Measurements from ENCODE around the gene SUCLG1. TPM values are rescaled to one million over a fixed set of nuclear protein-coding genes. Genes with fewer than 3 reads are reported as not detected.

SUCLG1 gene
- total RNA-seq, 1 donor from 2014 or later = 40.2 TPM

DNA sequence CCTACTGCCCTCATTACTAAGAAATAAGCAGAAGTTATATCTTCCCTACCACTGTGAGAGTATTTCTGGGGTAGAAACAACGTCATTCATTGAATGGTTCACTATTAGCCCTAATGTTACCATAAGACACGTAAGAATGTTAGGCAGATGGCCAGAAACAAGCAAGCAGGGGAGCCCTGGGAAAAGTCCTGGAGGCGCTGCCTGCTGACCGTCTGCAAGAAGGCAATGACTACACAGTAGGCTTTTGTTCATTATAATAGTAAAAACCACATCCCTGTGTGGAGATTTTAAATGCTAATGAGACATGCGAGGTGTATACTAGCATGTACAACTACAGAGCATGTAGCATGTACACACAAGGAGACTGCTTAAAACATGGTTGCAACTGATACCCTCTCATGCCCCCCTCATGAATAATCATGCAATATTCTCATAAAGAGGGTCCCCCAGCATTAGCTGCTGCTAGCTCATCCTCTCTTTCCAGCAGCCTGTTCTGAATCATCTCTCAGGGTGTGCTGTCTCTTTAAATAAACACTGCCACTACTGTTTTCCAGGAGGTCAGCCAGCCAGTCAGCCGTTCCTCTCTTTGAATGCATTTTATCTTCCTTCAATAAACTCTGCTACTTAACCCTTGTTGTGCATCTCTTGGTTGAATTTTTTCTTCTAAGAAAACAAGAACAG is 23.6 kb downstream of the SUCLG1 start:
- Histone ChIP-seq H3F3A (ENCODE audit: low read depth) (no peaks in the 10 kb centered on the region), H3K36me3 (peaks cover 6% of the 10 kb centered on the region), H3K9ac (no peak overlapping the region), H4K20me1 (ENCODE audit: low read depth) (no peaks in the 10 kb centered on the region), H3K9me3 (ENCODE audit: low read depth) (no peaks in the 10 kb centered on the region), H3K4me3 (no peak overlapping the region), H3K4me2 (peak overlapping the region; percentile 28), H3K27ac (no peak overlapping the region), H3K4me1 (peaks cover 12% of the 10 kb centered on the region), H3K27me3 (no peaks in the 10 kb centered on the region), H2AFZ (replicated peaks) (no peak overlapping the region), H3K79me2 (ENCODE audit: low read depth) (no peaks in the 10 kb centered on the region)
- Mint-ChIP-seq H3K4me3 (no peak overlapping the region), H3K4me1 (peaks cover 22% of the 10 kb centered on the region), H3K9me3 (peaks cover 3% of the 10 kb centered on the region), H3K27ac (peak overlapping the region; percentile 5), H3K36me3 (peaks cover 49% of the 10 kb centered on the region), H3K27me3 (ENCODE audit: insufficient read depth, low read depth) (no peaks in the 10 kb centered on the region)
- no peak for TF ChIP-seq EZH2phosphoT487 (IDR thresholded peaks at IDR 0.05)
- TF ChIP-seq EZH2 (IDR thresholded peaks at IDR 0.05) = no peak
- TF ChIP-seq, protein P1, sequence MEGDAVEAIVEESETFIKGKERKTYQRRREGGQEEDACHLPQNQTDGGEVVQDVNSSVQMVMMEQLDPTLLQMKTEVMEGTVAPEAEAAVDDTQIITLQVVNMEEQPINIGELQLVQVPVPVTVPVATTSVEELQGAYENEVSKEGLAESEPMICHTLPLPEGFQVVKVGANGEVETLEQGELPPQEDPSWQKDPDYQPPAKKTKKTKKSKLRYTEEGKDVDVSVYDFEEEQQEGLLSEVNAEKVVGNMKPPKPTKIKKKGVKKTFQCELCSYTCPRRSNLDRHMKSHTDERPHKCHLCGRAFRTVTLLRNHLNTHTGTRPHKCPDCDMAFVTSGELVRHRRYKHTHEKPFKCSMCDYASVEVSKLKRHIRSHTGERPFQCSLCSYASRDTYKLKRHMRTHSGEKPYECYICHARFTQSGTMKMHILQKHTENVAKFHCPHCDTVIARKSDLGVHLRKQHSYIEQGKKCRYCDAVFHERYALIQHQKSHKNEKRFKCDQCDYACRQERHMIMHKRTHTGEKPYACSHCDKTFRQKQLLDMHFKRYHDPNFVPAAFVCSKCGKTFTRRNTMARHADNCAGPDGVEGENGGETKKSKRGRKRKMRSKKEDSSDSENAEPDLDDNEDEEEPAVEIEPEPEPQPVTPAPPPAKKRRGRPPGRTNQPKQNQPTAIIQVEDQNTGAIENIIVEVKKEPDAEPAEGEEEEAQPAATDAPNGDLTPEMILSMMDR (IDR thresholded peaks at IDR 0.05) = no peak
- no peak for DNase-seq (ENCODE audit: low spot score)

DNA sequence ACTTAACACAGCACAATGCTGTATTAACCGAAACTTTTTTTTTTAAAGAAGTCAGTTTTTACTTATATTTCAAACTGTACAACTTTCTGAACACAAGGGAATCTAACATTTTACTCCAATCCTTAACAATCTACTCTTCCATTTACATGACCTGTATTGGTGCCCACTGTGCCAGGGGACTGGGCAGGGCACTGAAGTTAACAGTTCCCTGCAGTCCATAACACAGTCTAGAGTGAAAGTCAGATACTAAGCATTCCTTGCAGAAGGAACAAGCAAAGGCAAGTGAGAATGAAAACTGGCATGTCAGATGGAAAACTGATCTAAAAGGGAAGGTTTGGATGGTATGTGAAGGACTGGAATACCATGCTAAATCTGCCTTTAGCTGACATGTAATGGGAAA is 29.8 kb downstream of the SUCLG1 start:
- H3K4me3 ChIP-seq = no peak overlapping the region
- H3K9me3 ChIP-seq (ENCODE audit: low read depth) = no peaks in the 10 kb centered on the region
- H3K4me1 ChIP-seq = no peaks in the 10 kb centered on the region
- no peak overlapping the region for H3K4me3 Mint-ChIP-seq
- no peaks in the 10 kb centered on the region for H4K20me1 ChIP-seq (ENCODE audit: low read depth)
- H3K27ac Mint-ChIP-seq = no peak overlapping the region
- peaks cover under 1% of the 10 kb centered on the region for H3K27me3 Mint-ChIP-seq (ENCODE audit: insufficient read depth, low read depth)
- no peaks in the 10 kb centered on the region for H3K27me3 ChIP-seq
- H3K36me3 ChIP-seq = peaks cover 4% of the 10 kb centered on the region
- no peak overlapping the region for H3K9ac ChIP-seq
- peaks cover 33% of the 10 kb centered on the region for H3K36me3 Mint-ChIP-seq
- H3K4me1 Mint-ChIP-seq = peaks cover 7% of the 10 kb centered on the region
- no peak overlapping the region for H3K27ac ChIP-seq
- no peak overlapping the region for H3K4me2 ChIP-seq
- no peak overlapping the region for H2AFZ ChIP-seq (replicated peaks)
- H3K79me2 ChIP-seq (ENCODE audit: low read depth) = no peaks in the 10 kb centered on the region
- no peaks in the 10 kb centered on the region for H3F3A ChIP-seq (ENCODE audit: low read depth)
- H3K9me3 Mint-ChIP-seq = peaks cover 3% of the 10 kb centered on the region
- no peak for DNase-seq (ENCODE audit: low spot score)
- TF ChIP-seq, protein P1 (IDR thresholded peaks at IDR 0.05) = no peak

DNA sequence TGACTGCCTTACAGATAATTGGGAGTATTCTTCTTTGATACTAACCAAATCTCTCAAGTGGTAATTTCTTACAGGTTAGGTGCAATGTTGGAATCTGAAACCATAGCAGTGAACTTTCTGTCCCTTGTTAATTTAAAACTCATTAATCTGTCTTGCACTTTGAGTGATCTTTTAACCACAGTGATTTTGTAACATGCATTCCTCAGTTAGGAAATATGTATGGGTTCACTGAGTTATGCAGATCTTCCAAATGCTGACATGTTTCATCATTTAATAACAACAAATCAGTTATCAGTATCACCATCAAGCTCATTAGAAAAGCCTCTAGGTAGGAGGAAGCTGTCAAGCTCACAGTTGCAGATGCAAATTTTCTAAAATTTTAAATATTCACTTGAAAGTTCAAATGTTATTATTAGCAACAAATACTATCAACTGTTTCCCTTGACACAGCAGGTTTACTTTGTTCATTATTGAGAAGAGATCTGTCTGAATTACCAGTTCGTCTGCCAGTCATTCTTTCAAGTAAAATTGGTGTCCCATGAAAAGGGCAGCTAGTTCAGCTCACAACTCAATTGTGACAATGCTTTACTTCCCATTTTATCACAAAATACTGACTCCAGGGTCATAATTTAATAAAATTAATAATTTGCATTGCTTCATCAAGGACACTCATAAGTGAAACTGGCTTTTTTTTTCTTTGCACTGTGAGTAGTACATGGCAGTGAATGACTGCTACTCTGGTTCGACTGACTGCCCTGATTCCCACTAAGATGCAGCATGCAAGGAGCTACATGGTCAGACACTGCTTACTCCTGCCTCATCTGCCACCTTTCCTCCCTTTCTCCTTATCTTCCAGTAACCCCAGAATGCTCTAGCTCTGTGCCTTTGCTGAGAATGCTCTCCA is 31.6 kb downstream of the SUCLG1 start:
- no peak overlapping the region for H3K27ac ChIP-seq
- no peaks in the 10 kb centered on the region for H4K20me1 ChIP-seq (ENCODE audit: low read depth)
- H3K4me3 ChIP-seq = no peak overlapping the region
- no peaks in the 10 kb centered on the region for H3K27me3 ChIP-seq
- no peaks in the 10 kb centered on the region for H3K9me3 ChIP-seq (ENCODE audit: low read depth)
- Mint-ChIP-seq H3K27ac (no peak overlapping the region), H3K9me3 (no peaks in the 10 kb centered on the region), H3K27me3 (ENCODE audit: insufficient read depth, low read depth) (peaks cover 2% of the 10 kb centered on the region), H3K36me3 (peaks cover 25% of the 10 kb centered on the region), H3K4me3 (no peak overlapping the region), H3K4me1 (peaks cover 7% of the 10 kb centered on the region)
- no peaks in the 10 kb centered on the region for H3K36me3 ChIP-seq
- no peak overlapping the region for H2AFZ ChIP-seq (replicated peaks)
- no peaks in the 10 kb centered on the region for H3K79me2 ChIP-seq (ENCODE audit: low read depth)
- H3K4me2 ChIP-seq = no peak overlapping the region
- no peak for DNase-seq (ENCODE audit: low spot score)
- H3K9ac ChIP-seq = no peak overlapping the region
- no peaks in the 10 kb centered on the region for H3F3A ChIP-seq (ENCODE audit: low read depth)
- TF ChIP-seq EZH2 (IDR thresholded peaks at IDR 0.05) (no peak), EZH2phosphoT487 (IDR thresholded peaks at IDR 0.05) (no peak)
- TF ChIP-seq, protein P1 (IDR thresholded peaks at IDR 0.05) = no peak
- no peaks in the 10 kb centered on the region for H3K4me1 ChIP-seq
